PC-9 (cell line): ENCODE measurements around the gene TNFRSF1A. TPM values are rescaled to one million over a fixed set of nuclear protein-coding genes. Genes with fewer than 3 reads are reported as not detected.

Experiments
- BruUV-seq: library from RNA; stranded (reverse); fragments of 400-500 nt; replicated peaks from 2 replicates; lab custom pipeline; 2021; lab: Mats Ljungman, UMichigan
- CTCF ChIA-PET: fragments of 300-600 bp; sonication (Branson Sonifier 250); formaldehyde crosslinking; loops from one replicate; lab custom pipeline; 2022; ENCODE audit warnings: antibody characterized with exemption; lab: Charles Lee
- POLR2A ChIA-PET: fragments of 300-600 bp; sonication (Branson Sonifier 250); formaldehyde crosslinking; loops from one replicate; lab custom pipeline; 2022; ENCODE audit warnings: antibody characterized with exemption; ENCODE audit not compliant: unreplicated experiment; lab: Charles Lee
- DNase-seq, 2 experiments: peaks; one replicate each; pipeline versions ENCODE4 v3.0.0 to v3.0.0-alpha.2; 2015 to 2022; ENCODE audit warnings: mixed read lengths in 1 of 2
- H2AFZ ChIP-seq: fragments of 200-600 bp; sonication (generic); 2 replicates; pipeline ENCODE4 v1.8.1; 2017; ENCODE audit warnings: antibody characterized with exemption
- H3F3A ChIP-seq: fragments of 200-600 bp; sonication (generic); 2 replicates; pipeline ENCODE4 v1.8.1; 2017; ENCODE audit warnings: antibody characterized with exemption, mild to moderate bottlenecking, low read depth; ENCODE audit not compliant: insufficient read depth
- H3K27ac ChIP-seq: fragments of 200-600 bp; sonication (generic); 2 replicates; pipeline ENCODE4 v1.6.1; 2016; ENCODE audit warnings: mixed run types
- H3K27me3 ChIP-seq: fragments of 200-600 bp; sonication (generic); 2 replicates; pipeline ENCODE4 v1.6.1; 2016; ENCODE audit warnings: low read depth, mixed run types; ENCODE audit not compliant: insufficient read depth
- H3K36me3 ChIP-seq: fragments of 200-600 bp; sonication (generic); 2 replicates; pipeline ENCODE4 v1.6.1; 2016; ENCODE audit warnings: low read depth, mixed run types
- H3K4me1 ChIP-seq: fragments of 200-600 bp; sonication (generic); replicated peaks from 2 replicates; pipeline ENCODE4 v1.6.1; 2016; ENCODE audit warnings: mixed run types; ENCODE audit not compliant: insufficient read depth
- H3K4me2 ChIP-seq: fragments of 200-600 bp; sonication (generic); 2 replicates; pipeline ENCODE4 v1.6.1; 2017; ENCODE audit warnings: mixed run types
- H3K4me3 ChIP-seq: fragments of 200-600 bp; sonication (generic); 2 replicates; pipeline ENCODE4 v1.6.1; 2016; ENCODE audit warnings: mixed run types
- H3K79me2 ChIP-seq: fragments of 200-600 bp; sonication (generic); 2 replicates; pipeline ENCODE4 v1.6.1; 2017; ENCODE audit warnings: low read depth, mixed run types
- H3K9me2 ChIP-seq: fragments of 200-600 bp; sonication (generic); 2 replicates; pipeline ENCODE4 v1.8.1; 2017; ENCODE audit warnings: mild to moderate bottlenecking; ENCODE audit not compliant: insufficient read depth
- H3K9me3 ChIP-seq: fragments of 200-600 bp; sonication (generic); 2 replicates; pipeline ENCODE4 v1.8.1; 2016; ENCODE audit warnings: low read depth; ENCODE audit not compliant: insufficient read depth
- H4K20me1 ChIP-seq: fragments of 200-600 bp; sonication (generic); 2 replicates; pipeline ENCODE4 v1.8.1; 2017; ENCODE audit not compliant: insufficient read depth
- EZH2 ChIP-seq: fragments of 200-600 bp; sonication (generic); IDR thresholded peaks from 2 replicates; pipeline ENCODE4 v1.8.0; 2017; ENCODE audit warnings: antibody characterized with exemption, low read depth
- intact Hi-C: fragments of 100-400 bp; cut with micrococcal nuclease; formaldehyde crosslinking; loops from one replicate; pipeline ENCODE4 v1.10.0; 2022; ENCODE audit not compliant: unreplicated experiment
- total RNA-seq: library from RNA; stranded (reverse); gene quantifications from 2 replicates; pipeline ENCODE4 v1.2.3, GENCODE V29; 2021
- TF ChIP-seq, protein P1 (sequence below): fragments of 200-600 bp; sonication (generic); conservative IDR thresholded peaks from 2 replicates; pipeline ENCODE4 v1.6.1; 2017; ENCODE audit warnings: mixed run types, antibody characterized with exemption, mild to moderate bottlenecking, moderate library complexity

Gene TNFRSF1A
- total RNA-seq, 1 experiment from 2014 or later: 165 TPM

DNA sequence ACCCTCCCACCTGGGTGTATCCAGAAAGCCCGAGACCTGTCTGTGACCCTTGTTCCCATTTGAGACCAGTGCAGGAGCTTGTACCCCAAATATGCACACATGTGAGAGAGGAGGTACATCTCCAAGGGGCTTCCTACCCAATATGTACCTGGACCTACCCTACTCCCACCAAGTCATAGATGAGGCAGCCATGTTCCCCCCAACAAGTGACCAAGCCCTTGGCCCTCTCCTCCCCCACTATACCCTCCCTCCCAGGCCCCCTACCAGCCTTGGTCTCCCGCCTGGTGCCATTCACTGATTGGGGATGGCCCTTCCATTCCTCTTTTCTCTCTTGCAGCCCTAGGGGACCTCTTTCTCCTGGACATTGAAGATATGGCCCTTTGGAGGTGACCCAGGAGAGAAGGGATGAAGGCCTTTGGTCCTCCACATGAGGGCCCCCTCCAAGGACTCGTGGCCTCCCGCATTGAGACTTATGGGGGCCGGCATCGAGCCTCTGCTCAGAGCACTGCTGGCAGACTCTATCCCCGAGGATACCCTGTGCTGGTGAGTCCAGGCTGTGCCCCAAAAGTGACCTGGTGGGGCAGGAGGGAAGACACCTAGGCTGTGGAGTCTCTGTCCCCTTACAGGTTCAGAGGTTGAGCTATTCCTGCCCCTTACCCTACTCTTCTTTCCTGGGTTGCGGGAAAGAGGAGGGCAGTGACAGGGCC is 29.9 kb downstream of the TNFRSF1A start:
- ChIA-PET POLR2A (interaction anchor here (0.5 to 1.5 kb wide), 11 partner anchors 14 to 222 kb away, joined by 3 to 29 read pairs (median 4); partner anchors contain the start of gene GAPDH), CTCF (interaction anchor here (0.6 to 1.5 kb wide), 4 partner anchors 18 to 264 kb away, joined by 3 to 6 read pairs (median 4); no protein-coding TSS in a partner anchor)
- no peak for DNase-seq
- H3K9me2 ChIP-seq: no peaks in the 10 kb centered on the region
- H3K27ac ChIP-seq: peak overlapping the region; percentile 97
- intact Hi-C loops: loop anchor here (1.0 to 2.0 kb wide), 3 partner anchors 31 to 116 kb away; no protein-coding TSS in a partner anchor
- no peak overlapping the region for H2AFZ ChIP-seq
- H3K27me3 ChIP-seq: no peaks in the 10 kb centered on the region
- TF ChIP-seq, protein P1, sequence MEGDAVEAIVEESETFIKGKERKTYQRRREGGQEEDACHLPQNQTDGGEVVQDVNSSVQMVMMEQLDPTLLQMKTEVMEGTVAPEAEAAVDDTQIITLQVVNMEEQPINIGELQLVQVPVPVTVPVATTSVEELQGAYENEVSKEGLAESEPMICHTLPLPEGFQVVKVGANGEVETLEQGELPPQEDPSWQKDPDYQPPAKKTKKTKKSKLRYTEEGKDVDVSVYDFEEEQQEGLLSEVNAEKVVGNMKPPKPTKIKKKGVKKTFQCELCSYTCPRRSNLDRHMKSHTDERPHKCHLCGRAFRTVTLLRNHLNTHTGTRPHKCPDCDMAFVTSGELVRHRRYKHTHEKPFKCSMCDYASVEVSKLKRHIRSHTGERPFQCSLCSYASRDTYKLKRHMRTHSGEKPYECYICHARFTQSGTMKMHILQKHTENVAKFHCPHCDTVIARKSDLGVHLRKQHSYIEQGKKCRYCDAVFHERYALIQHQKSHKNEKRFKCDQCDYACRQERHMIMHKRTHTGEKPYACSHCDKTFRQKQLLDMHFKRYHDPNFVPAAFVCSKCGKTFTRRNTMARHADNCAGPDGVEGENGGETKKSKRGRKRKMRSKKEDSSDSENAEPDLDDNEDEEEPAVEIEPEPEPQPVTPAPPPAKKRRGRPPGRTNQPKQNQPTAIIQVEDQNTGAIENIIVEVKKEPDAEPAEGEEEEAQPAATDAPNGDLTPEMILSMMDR: no peak
- TF ChIP-seq EZH2: no peak
- no TSS peak for BruUV-seq
- peaks cover 33% of the 10 kb centered on the region for H3K79me2 ChIP-seq
- H4K20me1 ChIP-seq: no peaks in the 10 kb centered on the region
- peak overlapping the region; percentile 91 for H3K4me2 ChIP-seq
- H3K9me3 ChIP-seq: no peaks in the 10 kb centered on the region
- H3K4me3 ChIP-seq: peak overlapping the region; percentile 33; the same call in 1 of the 2 replicates
- H3K36me3 ChIP-seq: peaks cover 20% of the 10 kb centered on the region
- H3F3A ChIP-seq: peaks cover 40% of the 10 kb centered on the region
- peaks cover 56% of the 10 kb centered on the region for H3K4me1 ChIP-seq

DNA sequence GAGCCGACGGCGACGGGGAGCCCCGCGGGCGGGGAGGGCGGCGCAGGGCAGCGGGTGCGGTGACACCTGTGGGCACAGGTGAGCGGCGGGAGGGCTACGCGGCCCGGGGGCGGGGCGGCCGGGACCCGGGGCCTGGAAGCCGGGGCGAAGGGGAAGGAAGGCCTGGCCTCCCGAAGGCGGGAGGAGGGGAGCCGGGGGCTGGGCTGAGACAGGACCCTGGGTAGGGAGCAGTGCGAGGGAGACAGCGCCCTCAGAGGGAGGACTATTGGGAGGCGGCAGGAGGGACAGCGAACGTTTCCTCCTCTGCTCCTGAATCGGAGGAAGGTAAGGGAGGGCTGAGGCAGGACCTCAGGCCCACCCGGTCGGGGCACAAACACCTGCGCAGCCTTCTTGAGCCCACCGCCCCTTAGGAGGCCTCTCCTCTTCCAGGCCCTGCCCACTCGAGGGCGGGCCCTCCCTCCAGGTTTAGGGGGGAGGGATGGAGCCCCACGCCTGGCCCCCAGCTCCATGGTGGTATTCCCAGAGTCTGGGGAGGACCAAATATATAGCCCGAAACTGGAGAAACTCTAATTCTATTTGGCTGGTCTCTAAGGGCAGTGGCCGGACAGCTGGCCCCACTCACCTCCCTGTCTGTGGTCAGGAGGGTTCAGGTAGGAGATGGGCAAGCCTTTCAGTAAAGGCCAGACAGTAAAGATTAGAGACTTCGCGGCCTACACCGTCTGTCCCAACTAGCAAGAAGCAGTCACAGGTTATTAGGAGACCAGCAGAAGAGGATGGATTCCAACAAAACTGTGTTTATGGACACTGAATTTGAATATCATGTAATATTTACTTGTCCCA is 30.9 kb downstream of the TNFRSF1A start:
- intact Hi-C loops: no loop called here
- CTCF ChIA-PET: interaction anchor here (0.6 to 1.2 kb wide), 4 partner anchors 52 to 1273 kb away, joined by 4 to 6 read pairs (median 4); no protein-coding TSS in a partner anchor
- BruUV-seq: TSS peak; percentile 27
- no peaks in the 10 kb centered on the region for H3K27me3 ChIP-seq
- H2AFZ ChIP-seq: peak overlapping the region; percentile 94
- no peak for DNase-seq
- peaks cover 65% of the 10 kb centered on the region for H3K4me1 ChIP-seq
- no peaks in the 10 kb centered on the region for H4K20me1 ChIP-seq
- peaks cover 20% of the 10 kb centered on the region for H3K36me3 ChIP-seq
- no peaks in the 10 kb centered on the region for H3K9me3 ChIP-seq
- peaks cover 33% of the 10 kb centered on the region for H3K79me2 ChIP-seq
- H3K27ac ChIP-seq: peak overlapping the region; percentile 97
- H3K9me2 ChIP-seq: no peaks in the 10 kb centered on the region
- TF ChIP-seq EZH2: no peak
- TF ChIP-seq, protein P1: no peak
- peaks cover 44% of the 10 kb centered on the region for H3F3A ChIP-seq
- POLR2A ChIA-PET: interaction anchor here (0.6 to 1.0 kb wide), 6 partner anchors 13 to 117 kb away, joined by 3 to 33 read pairs (median 12); no protein-coding TSS in a partner anchor
- peak overlapping the region; percentile 81 for H3K4me3 ChIP-seq
- peak overlapping the region; percentile 91 for H3K4me2 ChIP-seq

DNA sequence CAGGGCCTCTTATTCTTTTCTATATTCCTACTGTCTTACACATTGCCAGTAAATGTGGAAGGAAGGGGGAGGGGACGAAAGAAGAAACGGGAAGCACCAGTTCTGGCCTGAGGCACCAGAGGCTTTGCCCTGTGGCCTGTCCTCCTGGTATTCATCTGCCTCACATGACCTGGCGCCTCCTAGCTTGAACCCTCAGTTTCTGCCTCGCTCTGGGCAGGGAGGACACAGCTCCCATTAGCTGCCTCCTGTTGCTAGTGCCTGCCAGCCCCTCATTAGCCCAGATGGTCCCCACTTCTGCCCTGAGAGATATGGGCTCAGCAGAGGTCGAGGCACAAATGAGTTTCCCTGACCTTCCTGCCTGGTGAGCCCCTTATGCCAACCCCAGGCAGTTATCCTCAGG is 34.3 kb downstream of the TNFRSF1A start:
- Histone ChIP-seq H3K9me3 (no peaks in the 10 kb centered on the region), H3K4me3 (no peak overlapping the region), H3K4me1 (peaks cover 42% of the 10 kb centered on the region), H4K20me1 (no peaks in the 10 kb centered on the region), H3F3A (peaks cover 29% of the 10 kb centered on the region), H3K27ac (no peak overlapping the region), H2AFZ (no peak overlapping the region), H3K4me2 (no peak overlapping the region), H3K79me2 (peaks cover 14% of the 10 kb centered on the region), H3K36me3 (no peaks in the 10 kb centered on the region), H3K9me2 (no peaks in the 10 kb centered on the region), H3K27me3 (no peaks in the 10 kb centered on the region)
- no TSS peak for BruUV-seq
- no peak for TF ChIP-seq EZH2
- TF ChIP-seq, protein P1: no peak
- no peak for DNase-seq
- intact Hi-C loops: no loop called here
- ChIA-PET CTCF (interaction anchor here (0.6 to 1.3 kb wide), 2 partner anchors 20 to 29 kb away, joined by 3 to 5 read pairs; no protein-coding TSS in a partner anchor), POLR2A (interaction anchor here (0.6 kb wide), 2 partner anchors 70 to 391 kb away, joined by 5 read pairs; no protein-coding TSS in a partner anchor)
